NCI-H524 treated with DMSO at 0.1 percent for 48 hours (cell line): Measurements from ENCODE around the gene DYNC1LI1.
"Not testable (repeated sequence)": the region's sequence is repeated elsewhere in the genome, so short reads cannot be mapped to it uniquely, and the experiment has no call there.

Experiments
- DNase-seq: peaks from one replicate; lab custom pipeline; 2025; lab: John Stamatoyannopoulos, UW

DYNC1LI1 gene

DNA sequence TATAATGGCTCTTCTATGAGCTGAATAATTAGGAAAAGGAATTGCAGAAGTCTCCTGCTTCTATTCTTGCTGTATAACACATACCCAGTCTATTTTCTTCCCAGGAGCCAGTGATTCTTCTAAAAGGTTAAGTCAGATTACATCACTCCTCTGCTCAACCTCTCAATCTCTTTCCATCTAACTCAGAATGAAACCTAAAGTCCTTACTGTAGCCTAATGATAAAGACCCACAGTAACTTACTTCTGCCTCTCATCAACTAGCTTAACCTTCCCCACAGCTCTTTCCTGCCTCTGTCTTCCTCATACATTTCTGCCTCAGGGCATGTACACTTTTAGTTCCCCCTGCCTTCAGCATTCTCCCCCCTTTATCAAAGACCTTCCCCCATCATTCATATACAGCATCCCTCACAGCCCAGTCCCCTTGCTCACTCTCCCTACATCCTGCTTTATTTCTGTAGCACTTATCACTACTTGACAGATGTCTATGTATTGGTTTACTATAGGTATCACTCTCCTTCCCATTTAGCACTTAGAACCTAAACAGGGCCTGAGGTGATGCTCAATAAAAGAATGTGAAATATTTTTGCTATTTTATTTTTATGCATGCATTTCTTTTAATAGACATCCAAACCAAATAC lies 39.5 kb downstream of the DYNC1LI1 start:
- no peak for DNase-seq

DNA sequence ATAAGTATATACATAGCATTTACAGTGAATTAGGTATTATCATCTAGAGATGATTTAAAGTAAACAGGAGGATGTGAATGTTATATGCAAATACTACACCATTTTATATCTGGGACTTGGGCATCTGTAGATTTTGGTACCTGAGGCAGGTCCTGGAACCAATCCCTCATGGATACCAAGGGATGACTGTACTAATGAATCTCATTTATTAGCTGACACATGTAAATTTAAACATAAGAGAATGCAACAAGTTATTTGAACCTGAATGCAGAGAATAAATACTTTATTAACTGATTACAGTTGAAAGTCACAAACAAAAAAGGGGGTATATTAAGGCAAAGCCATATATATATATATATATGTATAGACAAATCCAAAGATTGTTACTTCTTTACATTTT lies 44.9 kb downstream of the DYNC1LI1 start:
- no peak for DNase-seq

- DNase-seq: no peak
Observed at GRCh38 chr3:32522682-32523081, 48.0 kb downstream of the DYNC1LI1 start.

DNA sequence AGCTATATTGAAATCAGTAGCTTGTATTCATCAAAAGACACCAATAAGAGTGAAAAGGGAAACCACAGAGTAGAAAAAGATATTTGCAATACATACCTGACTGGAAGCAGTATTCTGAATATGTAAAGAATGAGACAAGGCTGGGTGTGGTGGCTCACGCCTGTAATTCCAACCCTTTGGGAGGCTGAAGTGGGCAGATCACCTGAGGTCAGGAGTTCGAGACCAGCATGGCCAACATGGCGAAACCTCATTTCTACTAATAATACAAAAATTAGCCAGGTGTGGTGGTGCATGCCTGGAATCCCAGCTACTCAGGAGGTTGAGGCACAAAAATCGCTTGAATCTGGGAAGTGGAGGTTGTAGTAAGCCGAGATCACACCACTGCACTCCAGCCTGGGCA lies 51.7 kb downstream of the DYNC1LI1 start:
- not testable (repeated sequence) for DNase-seq

DNA sequence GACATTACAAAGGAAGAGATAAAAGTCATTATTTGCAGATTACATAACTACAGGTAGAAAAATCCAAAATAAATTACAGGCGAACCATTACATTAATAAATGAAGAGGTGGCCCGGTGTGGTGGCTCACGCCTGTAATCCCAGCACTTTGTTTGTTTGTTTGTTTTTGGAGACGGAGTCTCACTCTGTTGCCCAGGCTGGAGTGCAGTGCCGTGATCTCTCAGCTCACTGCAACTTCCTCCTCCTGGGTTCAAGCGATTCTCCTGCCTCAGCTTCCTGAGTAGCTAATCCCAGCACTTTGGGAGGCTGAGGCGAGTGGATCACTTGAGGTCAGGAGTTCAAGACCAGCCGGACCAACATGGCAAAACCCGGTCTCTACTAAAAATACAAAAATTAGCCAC lies 53.9 kb downstream of the DYNC1LI1 start:
- not testable (repeated sequence) for DNase-seq

DNA sequence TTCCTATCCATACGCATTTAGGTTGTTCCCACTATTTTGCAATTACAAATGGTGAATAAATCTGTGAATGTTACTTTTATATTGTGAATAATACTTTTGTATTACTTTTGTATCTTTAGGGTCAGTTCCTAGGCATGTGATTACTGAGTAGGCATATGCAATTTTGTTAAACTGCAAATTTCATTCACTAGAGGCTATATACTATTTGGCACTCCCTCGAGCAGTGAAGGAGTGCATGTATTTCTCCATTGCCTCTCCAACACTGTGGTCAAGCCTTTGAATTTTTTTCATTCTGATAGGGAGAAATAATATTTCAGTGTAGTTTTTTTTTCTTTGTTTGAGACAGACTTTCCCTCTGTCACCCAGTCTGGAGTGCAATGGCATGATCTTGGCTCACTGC lies 59.7 kb downstream of the DYNC1LI1 start:
- no peak for DNase-seq

DNA sequence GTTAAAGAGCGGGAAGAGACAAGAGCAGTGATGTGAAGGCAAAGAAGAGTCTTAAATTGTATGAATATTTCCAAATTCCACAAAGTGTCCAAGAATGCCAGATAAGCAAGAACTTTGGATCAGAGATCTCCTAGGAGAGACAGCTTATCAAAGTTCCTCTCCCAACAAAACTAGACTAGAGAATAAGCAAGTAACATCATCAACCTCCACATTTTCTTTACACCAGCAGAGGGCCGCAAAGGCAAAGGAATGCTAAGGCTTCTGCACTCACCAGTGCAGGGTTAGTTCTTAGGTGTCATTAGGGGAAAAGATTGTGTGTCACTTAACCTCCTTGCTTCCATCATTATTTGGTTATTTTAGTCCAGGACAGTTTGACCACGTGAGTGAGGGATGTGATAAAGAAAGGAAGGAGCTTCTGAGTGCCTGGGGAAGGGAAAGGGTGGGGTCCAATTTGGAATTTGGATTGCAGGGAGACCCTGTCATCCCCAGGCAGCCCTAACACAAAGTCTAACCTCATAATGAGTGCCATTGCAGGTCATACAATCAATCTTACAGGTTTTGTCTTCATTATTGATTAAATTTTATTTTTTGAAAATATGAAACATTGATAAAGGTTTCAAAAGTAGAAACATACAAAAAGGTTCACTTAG lies 60.5 kb downstream of the DYNC1LI1 start:
- DNase-seq: no peak

DNA sequence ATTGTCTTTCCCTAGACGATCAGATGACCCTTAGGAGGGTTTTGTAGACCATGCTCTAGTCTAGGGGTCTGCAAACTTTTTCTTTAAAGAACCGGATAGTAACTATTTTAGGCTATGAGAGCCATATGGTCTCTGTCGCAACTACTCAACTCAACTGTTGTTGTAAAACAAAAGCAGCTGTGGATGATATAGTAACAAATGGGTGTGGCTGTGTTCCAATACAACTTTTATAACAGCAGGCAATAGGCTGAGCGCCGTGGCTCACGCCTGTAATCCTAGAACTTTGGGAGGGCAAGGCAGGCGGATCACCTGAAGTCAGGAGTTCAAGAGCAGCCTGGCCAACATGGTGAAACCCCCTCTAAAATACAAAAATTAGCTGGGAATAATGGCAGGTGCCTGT lies 61.9 kb downstream of the DYNC1LI1 start:
- no peak for DNase-seq

DNA sequence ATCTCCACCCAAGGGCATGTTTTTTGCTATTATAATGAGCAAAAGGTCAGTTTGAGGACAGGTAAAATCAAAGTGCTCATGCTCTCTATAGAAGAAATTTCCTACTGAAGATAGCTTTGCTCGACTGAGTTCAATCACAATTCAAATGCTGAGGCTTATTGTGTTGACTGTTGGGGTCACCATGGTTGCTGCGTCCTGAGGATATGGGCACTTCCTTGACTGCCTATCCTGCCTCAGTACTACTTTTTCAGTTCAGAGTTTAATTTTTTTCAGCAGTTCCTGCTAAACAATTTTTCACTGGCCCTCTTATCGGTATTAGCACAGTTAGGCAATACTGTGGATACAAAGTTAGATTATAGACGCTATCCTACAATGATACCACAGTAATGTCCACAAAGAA lies 64.2 kb downstream of the DYNC1LI1 start:
- no peak for DNase-seq

- DNase-seq: no peak
Observed at GRCh38 chr3:32502946-32503286, 67.7 kb downstream of the DYNC1LI1 start.

DNA sequence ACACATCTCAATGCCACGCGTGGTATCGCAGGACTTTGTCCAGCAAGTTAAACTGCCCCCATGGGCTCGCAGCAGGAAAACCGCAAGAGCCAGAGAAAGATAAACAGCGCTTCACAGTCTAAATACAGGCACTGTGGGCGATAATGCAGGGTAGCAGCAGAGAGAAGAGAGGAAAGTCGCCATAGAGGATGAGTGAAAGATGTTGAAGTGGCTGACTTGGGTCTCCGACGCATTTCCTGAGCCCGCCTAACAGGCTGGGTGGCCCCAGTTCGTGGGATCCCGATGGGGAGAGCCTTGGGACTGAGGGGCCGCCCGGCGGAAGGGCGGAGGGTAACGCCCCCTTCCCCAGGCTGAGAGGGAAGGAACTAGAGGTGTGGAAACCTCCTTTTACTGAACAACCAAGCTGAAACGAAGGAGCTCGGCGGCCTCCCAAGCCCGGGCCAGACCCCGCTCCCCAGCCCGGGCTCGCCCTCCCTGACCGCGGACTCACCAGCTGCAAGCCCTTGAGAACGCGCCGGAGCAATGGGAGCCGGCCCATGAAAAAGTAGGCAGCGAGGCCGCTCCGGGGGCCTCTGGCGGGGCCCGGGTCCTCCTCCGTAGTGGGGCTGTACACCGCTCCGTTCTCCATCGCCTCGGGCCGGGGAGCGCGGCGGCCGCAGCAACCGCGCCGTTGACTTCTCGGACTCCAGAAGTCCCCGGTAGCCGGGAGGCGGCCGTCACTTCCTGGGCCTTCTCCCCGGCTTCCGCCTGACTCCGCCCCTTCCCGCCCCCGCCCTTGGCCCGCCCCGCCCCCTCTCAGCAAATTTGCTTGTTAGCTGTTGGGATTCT lies 68.3 kb downstream of the DYNC1LI1 start, which contains the start of gene CMTM6:
Gene CMTM6 (minus strand): TSS at position 735 of the 828 bp plus-strand sequence. CDS start 107 bp downstream, at position 628.
- no peak for DNase-seq

GRCh38 chr3:32501783-32502117 lies 68.9 kb downstream of the DYNC1LI1 start:
- DNase-seq: no peak

- no peak for DNase-seq
Observed at GRCh38 chr3:32500880-32501782, 69.5 kb downstream of the DYNC1LI1 start.

- no peak for DNase-seq
Observed at GRCh38 chr3:32500231-32500630, 70.4 kb downstream of the DYNC1LI1 start.

GRCh38 chr3:32499585-32499984 lies 71.1 kb downstream of the DYNC1LI1 start:
- DNase-seq: no peak

DNA sequence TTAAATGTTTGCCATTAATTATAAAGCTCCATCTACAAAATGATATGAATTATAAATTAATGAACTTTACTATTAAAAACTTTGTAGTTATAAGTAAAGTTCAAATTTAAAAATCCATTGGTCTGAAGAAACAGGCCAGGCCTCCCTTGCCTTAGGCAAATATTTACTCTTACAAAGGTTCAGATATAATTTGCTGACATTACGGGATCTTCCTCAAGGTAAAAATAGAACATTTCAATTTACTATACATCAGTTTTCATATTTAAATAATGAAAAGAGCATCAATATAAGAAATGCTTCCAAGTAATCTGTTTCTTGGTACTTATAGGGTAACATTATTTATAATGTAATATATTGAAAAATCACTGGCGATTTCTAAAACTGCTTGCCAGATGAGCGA lies 71.7 kb downstream of the DYNC1LI1 start:
- DNase-seq: no peak

DNA sequence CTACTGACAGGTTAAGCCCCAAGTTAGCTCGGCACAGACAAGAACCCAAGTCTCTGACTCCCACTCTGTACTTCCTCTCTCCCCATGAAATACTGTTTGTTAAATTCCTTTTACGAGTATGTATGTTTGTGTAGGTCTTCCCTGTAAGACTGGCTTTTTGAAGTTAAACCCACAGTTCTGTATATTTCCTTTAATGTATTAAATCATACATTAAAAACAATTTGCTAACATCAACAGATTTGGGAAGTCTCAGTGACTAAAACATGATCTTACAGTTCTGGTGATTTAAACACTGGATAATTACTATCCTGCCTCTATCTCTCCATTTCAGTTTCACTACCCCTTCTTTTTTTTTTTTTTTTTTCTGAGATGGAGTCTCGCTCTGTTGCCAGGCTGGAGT lies 72.4 kb downstream of the DYNC1LI1 start:
- DNase-seq: no peak

- DNase-seq: no peak
Observed at GRCh38 chr3:32495609-32496008, 75.0 kb downstream of the DYNC1LI1 start.

- DNase-seq: no peak
Observed at GRCh38 chr3:32495085-32495484, 75.6 kb downstream of the DYNC1LI1 start.

GRCh38 chr3:32493437-32494414 lies 76.9 kb downstream of the DYNC1LI1 start:
- no peak for DNase-seq
